ENCODE measurements around the gene RAMACL. TPM values are rescaled to one million over a fixed set of nuclear protein-coding genes. Genes with fewer than 3 reads are reported as not detected.

RAMACL gene
- total RNA-seq, 2 donors from 2014 or later, result 0.28 to 0.32 TPM

DNA sequence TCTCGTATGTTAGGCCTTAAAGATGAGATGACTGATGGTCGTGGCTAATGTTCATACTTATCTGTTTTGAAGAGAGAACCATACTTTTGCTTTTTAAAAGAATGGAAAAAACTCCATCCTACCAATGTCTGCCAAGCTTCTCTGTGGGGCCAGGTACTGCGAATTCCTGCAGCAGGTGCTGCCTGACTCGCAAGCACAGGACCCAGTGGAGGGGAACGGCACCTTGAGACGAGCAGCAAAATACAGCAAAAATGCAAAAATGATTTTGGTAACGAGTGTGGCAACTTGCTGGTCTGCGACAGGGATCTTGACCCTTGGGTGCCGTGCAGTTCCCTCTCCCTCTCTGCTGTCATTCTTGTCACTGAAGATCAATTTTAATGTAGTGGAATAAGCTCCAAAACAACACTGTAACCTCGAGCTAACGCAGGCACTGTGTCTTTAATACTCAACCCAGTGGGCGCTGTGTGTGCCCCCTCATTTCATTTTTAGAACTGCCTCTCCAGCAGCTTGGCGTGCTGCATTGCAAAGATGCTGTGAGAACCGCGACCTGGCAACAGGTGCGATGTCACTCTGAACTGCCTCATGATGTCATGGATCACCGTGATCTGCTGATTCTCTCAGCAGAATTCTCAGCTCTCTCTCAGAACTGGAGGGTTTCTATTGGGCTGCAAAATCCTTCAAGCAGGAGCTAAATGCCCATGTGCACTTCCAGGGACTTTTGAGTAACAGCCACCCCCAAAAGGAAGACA is 51.6 kb downstream of the RAMACL start:
- Mint-ChIP-seq H3K27me3 (no peaks in the 10 kb centered on the region), H3K4me1 (no peaks in the 10 kb centered on the region), H3K4me3 (no peak overlapping the region), H3K9me3 (no peaks in the 10 kb centered on the region), H3K27ac (no peak overlapping the region), H3K36me3 (ENCODE audit: low read depth) (no peaks in the 10 kb centered on the region)
- ATAC-seq (replicated peaks), result no peak

- ATAC-seq (replicated peaks), result no peak
- H3K4me1 Mint-ChIP-seq, result no peaks in the 10 kb centered on the region
- no peak overlapping the region for H3K27ac Mint-ChIP-seq
- H3K9me3 Mint-ChIP-seq, result no peaks in the 10 kb centered on the region
- no peak overlapping the region for H3K4me3 Mint-ChIP-seq
- H3K36me3 Mint-ChIP-seq (ENCODE audit: low read depth), result no peaks in the 10 kb centered on the region
- H3K27me3 Mint-ChIP-seq, result no peaks in the 10 kb centered on the region
These were observed 53.2 kb downstream of the RAMACL start for GRCh38 chr6:166533205-166533824.

Other genes with a start within 250 kb of the RAMACL start
- gene SFT2D1, start 244.1 kb downstream of the RAMACL start, total RNA-seq, result 10 to 100 TPM; 40.1 to 43.8 TPM
- gene MPC1, start 203.7 kb downstream of the RAMACL start, total RNA-seq, result 10 to 100 TPM in 1 of 2 donors, 1 to 10 TPM in 1; 6.5 to 15.9 TPM
- 1 to 10 TPM; 1.3 to 1.5 TPM for gene RPS6KA2, start 40.6 kb upstream of the RAMACL start, total RNA-seq

All from activated T-helper 17 cell treated with anti-CD3 and anti-CD28 coated beads, Interleukin-2, amount 50 U/mL, for 72 hours (primary cell).